Fibroblast of skin of back (primary cell): Measurements from ENCODE around the gene COTL1.

Experiments
- DNase-seq: peaks from one replicate; pipeline ENCODE4 v3.0.0-alpha.2; 2013

The COTL1 gene

GRCh38 chr16:84613408-84614072 lies 4.3 kb downstream of the COTL1 start:
- no peak for DNase-seq

GRCh38 chr16:84612686-84613085 lies 5.2 kb downstream of the COTL1 start:
- DNase-seq, result no peak

GRCh38 chr16:84611041-84611440 lies 6.8 kb downstream of the COTL1 start:
- peak; percentile 30 for DNase-seq

GRCh38 chr16:84610376-84610775 lies 7.5 kb downstream of the COTL1 start:
- no peak for DNase-seq

- no peak for DNase-seq
These were observed 8.2 kb downstream of the COTL1 start for GRCh38 chr16:84609563-84610177.

GRCh38 chr16:84608282-84608681 lies 9.6 kb downstream of the COTL1 start:
- DNase-seq, result no peak

GRCh38 chr16:84607694-84608093 lies 10.2 kb downstream of the COTL1 start:
- no peak for DNase-seq

- no peak for DNase-seq
These were observed 10.8 kb downstream of the COTL1 start for GRCh38 chr16:84607061-84607460.

- DNase-seq, result no peak
These were observed 11.6 kb downstream of the COTL1 start for GRCh38 chr16:84606081-84606875.

- DNase-seq, result no peak
These were observed 12.5 kb downstream of the COTL1 start for GRCh38 chr16:84605339-84605848.

- DNase-seq, result no peak
These were observed 13.3 kb downstream of the COTL1 start for GRCh38 chr16:84604477-84605013.

GRCh38 chr16:84603940-84604339 lies 13.9 kb downstream of the COTL1 start:
- no peak for DNase-seq

- peak; percentile 99 for DNase-seq
These were observed 14.6 kb downstream of the COTL1 start for GRCh38 chr16:84603140-84603816.

- DNase-seq, result peak; percentile 64
These were observed 17.3 kb downstream of the COTL1 start for GRCh38 chr16:84600343-84601229.

- DNase-seq, result peak; percentile 93
These were observed 18.2 kb downstream of the COTL1 start for GRCh38 chr16:84599521-84600202.

- DNase-seq, result no peak
These were observed 19.5 kb downstream of the COTL1 start for GRCh38 chr16:84598360-84598759.

- DNase-seq, result no peak
These were observed 19.9 kb downstream of the COTL1 start for GRCh38 chr16:84597931-84598351.

- DNase-seq, result no peak
These were observed 20.4 kb downstream of the COTL1 start for GRCh38 chr16:84597528-84597896.

- DNase-seq, result no peak
These were observed 20.9 kb downstream of the COTL1 start for GRCh38 chr16:84596801-84597527.

GRCh38 chr16:84596161-84596560 lies 21.7 kb downstream of the COTL1 start:
- DNase-seq, result no peak
